Measurements from ENCODE around the gene DENND2C.

Gene DENND2C

DNA sequence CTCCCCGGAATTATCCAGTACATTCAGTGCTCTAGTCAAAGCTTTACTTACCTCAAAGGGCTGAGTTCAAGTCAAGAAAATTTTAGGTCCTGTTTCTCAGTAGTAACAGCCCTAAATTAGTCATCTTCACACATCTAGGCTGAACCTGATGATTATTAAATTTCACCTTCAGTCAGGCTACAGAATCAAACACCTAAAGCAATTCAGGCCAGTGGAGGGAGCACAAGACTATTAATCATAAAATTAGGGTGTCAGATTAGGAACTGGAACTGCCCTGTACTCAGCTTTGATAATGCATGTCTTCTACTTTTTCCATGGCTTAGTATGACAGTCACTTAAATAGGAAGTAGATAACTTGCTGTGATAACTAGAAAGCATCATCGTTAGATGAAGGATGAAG lies 60.0 kb downstream of the DENND2C start:
- no peaks in the 10 kb centered on the region for H3K4me1 ChIP-seq (ENCODE audit: control insufficient read depth in 1 of 2, insufficient read depth in 2 of 2, low read length in 2 of 2)
- H3K27ac ChIP-seq (ENCODE audit: low read depth, low read length), result no peak overlapping the region
- no peaks in the 10 kb centered on the region for H3K36me3 ChIP-seq (ENCODE audit: control insufficient read depth in 1 of 2, insufficient read depth in 2 of 2, low read length in 2 of 2)
- H3K4me3 ChIP-seq (ENCODE audit: low read depth in 1 of 2, low read length in 2 of 2), result no peak overlapping the region
- no peaks in the 10 kb centered on the region for H3K9me3 ChIP-seq (ENCODE audit: control insufficient read depth in 1 of 2, low read length in 2 of 2)
- no peaks in the 10 kb centered on the region for H3K27me3 ChIP-seq (ENCODE audit: control insufficient read depth in 1 of 2, insufficient read depth in 2 of 2, low read length in 2 of 2)
- no peak overlapping the region for H3K9ac ChIP-seq (ENCODE audit: low read depth in 1 of 2, low read length in 2 of 2)

- Histone ChIP-seq H3K4me1 (ENCODE audit: control insufficient read depth in 1 of 2, insufficient read depth in 2 of 2, low read length in 2 of 2) (no peaks in the 10 kb centered on the region), H3K9me3 (ENCODE audit: control insufficient read depth in 1 of 2, low read length in 2 of 2) (no peaks in the 10 kb centered on the region), H3K27me3 (ENCODE audit: control insufficient read depth in 1 of 2, insufficient read depth in 2 of 2, low read length in 2 of 2) (no peaks in the 10 kb centered on the region), H3K9ac (ENCODE audit: low read depth in 1 of 2, low read length in 2 of 2) (no peak overlapping the region), H3K4me3 (ENCODE audit: low read depth in 1 of 2, low read length in 2 of 2) (no peak overlapping the region), H3K36me3 (ENCODE audit: control insufficient read depth in 1 of 2, insufficient read depth in 2 of 2, low read length in 2 of 2) (no peaks in the 10 kb centered on the region), H3K27ac (ENCODE audit: low read depth, low read length) (no peak overlapping the region)
These were observed 60.8 kb downstream of the DENND2C start for GRCh38 chr1:114609026-114609425.

- Histone ChIP-seq H3K4me1 (ENCODE audit: control insufficient read depth in 1 of 2, insufficient read depth in 2 of 2, low read length in 2 of 2) (no peaks in the 10 kb centered on the region), H3K27me3 (ENCODE audit: control insufficient read depth in 1 of 2, insufficient read depth in 2 of 2, low read length in 2 of 2) (no peaks in the 10 kb centered on the region), H3K9ac (ENCODE audit: low read depth in 1 of 2, low read length in 2 of 2) (no peak overlapping the region), H3K27ac (ENCODE audit: low read depth, low read length) (no peak overlapping the region), H3K36me3 (ENCODE audit: control insufficient read depth in 1 of 2, insufficient read depth in 2 of 2, low read length in 2 of 2) (peaks cover 0 to 2% of the 10 kb centered on the region in 2 donors), H3K9me3 (ENCODE audit: control insufficient read depth in 1 of 2, low read length in 2 of 2) (no peaks in the 10 kb centered on the region), H3K4me3 (ENCODE audit: low read depth in 1 of 2, low read length in 2 of 2) (no peak overlapping the region)
These were observed 62.6 kb downstream of the DENND2C start for GRCh38 chr1:114607223-114607622.

DNA sequence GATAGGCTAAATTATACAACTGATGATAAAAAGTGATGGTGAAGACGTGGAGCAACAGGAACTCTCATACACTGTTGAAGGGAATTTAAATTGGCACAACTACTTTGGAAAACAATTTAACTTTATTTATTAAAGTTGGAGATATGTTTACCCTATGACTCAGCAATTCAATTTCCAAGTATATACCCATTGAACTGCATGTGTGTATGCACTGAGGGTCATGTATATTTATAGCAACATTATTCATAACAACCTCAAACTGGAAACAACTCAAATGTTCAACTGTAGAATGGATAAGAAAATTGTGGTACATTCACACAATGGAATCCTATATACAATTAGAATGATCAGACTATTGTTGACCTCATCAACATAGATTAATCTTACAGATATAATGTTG lies 71.9 kb downstream of the DENND2C start:
- no peaks in the 10 kb centered on the region for H3K36me3 ChIP-seq (ENCODE audit: control insufficient read depth in 1 of 2, insufficient read depth in 2 of 2, low read length in 2 of 2)
- H3K27me3 ChIP-seq (ENCODE audit: control insufficient read depth in 1 of 2, insufficient read depth in 2 of 2, low read length in 2 of 2), result no peaks in the 10 kb centered on the region
- H3K4me3 ChIP-seq (ENCODE audit: low read depth in 1 of 2, low read length in 2 of 2), result no peak overlapping the region
- no peaks in the 10 kb centered on the region for H3K9me3 ChIP-seq (ENCODE audit: control insufficient read depth in 1 of 2, low read length in 2 of 2)
- H3K9ac ChIP-seq (ENCODE audit: low read depth in 1 of 2, low read length in 2 of 2), result no peak overlapping the region
- H3K27ac ChIP-seq (ENCODE audit: low read depth, low read length), result no peak overlapping the region
- H3K4me1 ChIP-seq (ENCODE audit: control insufficient read depth in 1 of 2, insufficient read depth in 2 of 2, low read length in 2 of 2), result no peaks in the 10 kb centered on the region

DNA sequence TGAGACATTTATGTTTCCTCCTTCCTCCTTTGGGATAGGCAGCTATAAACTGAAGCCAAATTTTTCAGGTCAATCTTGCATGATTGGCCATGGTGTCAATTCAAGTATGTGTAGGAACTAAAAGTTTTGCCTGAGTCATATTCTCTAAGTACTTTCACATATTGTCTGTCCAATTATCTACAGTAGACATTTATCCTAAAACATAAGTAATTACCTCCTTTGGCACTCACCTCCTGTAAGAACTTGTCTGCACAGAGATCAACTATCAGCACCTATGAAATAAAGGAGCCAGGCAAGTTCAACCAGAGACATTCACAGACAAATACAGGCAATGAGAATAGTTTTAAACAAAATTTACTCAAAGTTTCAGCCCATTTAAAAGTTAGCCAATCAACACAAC lies 74.2 kb downstream of the DENND2C start:
- Histone ChIP-seq H3K36me3 (ENCODE audit: control insufficient read depth in 1 of 2, insufficient read depth in 2 of 2, low read length in 2 of 2) (no peaks in the 10 kb centered on the region), H3K9ac (ENCODE audit: low read depth in 1 of 2, low read length in 2 of 2) (no peak overlapping the region), H3K4me3 (ENCODE audit: low read depth in 1 of 2, low read length in 2 of 2) (no peak overlapping the region), H3K9me3 (ENCODE audit: control insufficient read depth in 1 of 2, low read length in 2 of 2) (no peaks in the 10 kb centered on the region), H3K4me1 (ENCODE audit: control insufficient read depth in 1 of 2, insufficient read depth in 2 of 2, low read length in 2 of 2) (no peaks in the 10 kb centered on the region), H3K27me3 (ENCODE audit: control insufficient read depth in 1 of 2, insufficient read depth in 2 of 2, low read length in 2 of 2) (no peaks in the 10 kb centered on the region), H3K27ac (ENCODE audit: low read depth, low read length) (no peak overlapping the region)

- H3K4me3 ChIP-seq (ENCODE audit: low read depth in 1 of 2, low read length in 2 of 2), result no peak overlapping the region
- no peak overlapping the region for H3K9ac ChIP-seq (ENCODE audit: low read depth in 1 of 2, low read length in 2 of 2)
- no peaks in the 10 kb centered on the region for H3K9me3 ChIP-seq (ENCODE audit: control insufficient read depth in 1 of 2, low read length in 2 of 2)
- no peaks in the 10 kb centered on the region for H3K4me1 ChIP-seq (ENCODE audit: control insufficient read depth in 1 of 2, insufficient read depth in 2 of 2, low read length in 2 of 2)
- no peaks in the 10 kb centered on the region for H3K27me3 ChIP-seq (ENCODE audit: control insufficient read depth in 1 of 2, insufficient read depth in 2 of 2, low read length in 2 of 2)
- no peak overlapping the region for H3K27ac ChIP-seq (ENCODE audit: low read depth, low read length)
- no peaks in the 10 kb centered on the region for H3K36me3 ChIP-seq (ENCODE audit: control insufficient read depth in 1 of 2, insufficient read depth in 2 of 2, low read length in 2 of 2)
These were observed 75.8 kb downstream of the DENND2C start for GRCh38 chr1:114594046-114594445.

GRCh38 chr1:114589122-114589521 lies 80.7 kb downstream of the DENND2C start:
- H3K27ac ChIP-seq (ENCODE audit: low read depth, low read length), result no peak overlapping the region
- H3K9me3 ChIP-seq (ENCODE audit: control insufficient read depth in 1 of 2, low read length in 2 of 2), result no peaks in the 10 kb centered on the region
- no peaks in the 10 kb centered on the region for H3K27me3 ChIP-seq (ENCODE audit: control insufficient read depth in 1 of 2, insufficient read depth in 2 of 2, low read length in 2 of 2)
- no peak overlapping the region for H3K9ac ChIP-seq (ENCODE audit: low read depth in 1 of 2, low read length in 2 of 2)
- H3K36me3 ChIP-seq (ENCODE audit: control insufficient read depth in 1 of 2, insufficient read depth in 2 of 2, low read length in 2 of 2), result no peaks in the 10 kb centered on the region
- no peak overlapping the region for H3K4me3 ChIP-seq (ENCODE audit: low read depth in 1 of 2, low read length in 2 of 2)
- peaks cover 5 to 9% of the 10 kb centered on the region in 2 donors for H3K4me1 ChIP-seq (ENCODE audit: control insufficient read depth in 1 of 2, insufficient read depth in 2 of 2, low read length in 2 of 2)

DNA sequence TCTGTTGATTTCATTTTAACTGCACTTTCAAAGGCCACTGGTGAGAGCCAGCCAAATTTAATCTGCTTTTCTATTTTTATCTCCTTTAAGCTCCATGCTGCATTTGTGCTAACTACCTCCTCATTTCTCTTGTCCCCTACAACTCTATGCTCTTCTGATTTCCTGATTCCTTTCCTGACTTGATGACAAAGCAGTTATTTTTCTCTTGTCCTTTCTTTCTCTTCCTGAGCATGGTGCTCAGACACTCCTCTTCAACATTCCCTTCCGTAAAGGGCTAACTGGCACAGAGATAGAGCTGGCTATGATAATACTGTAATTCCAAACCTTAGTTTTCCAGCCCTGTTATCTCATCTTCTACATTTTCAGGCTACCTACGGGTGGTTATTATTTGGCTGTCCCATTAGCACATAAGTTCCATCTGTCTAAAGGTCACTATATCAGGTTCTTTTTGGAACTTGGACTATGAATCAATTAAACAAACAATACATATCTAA lies 81.6 kb downstream of the DENND2C start:
- peaks cover 5 to 9% of the 10 kb centered on the region in 2 donors for H3K4me1 ChIP-seq (ENCODE audit: control insufficient read depth in 1 of 2, insufficient read depth in 2 of 2, low read length in 2 of 2)
- no peaks in the 10 kb centered on the region for H3K36me3 ChIP-seq (ENCODE audit: control insufficient read depth in 1 of 2, insufficient read depth in 2 of 2, low read length in 2 of 2)
- H3K9ac ChIP-seq (ENCODE audit: low read depth in 1 of 2, low read length in 2 of 2), result no peak overlapping the region
- no peaks in the 10 kb centered on the region for H3K9me3 ChIP-seq (ENCODE audit: control insufficient read depth in 1 of 2, low read length in 2 of 2)
- H3K4me3 ChIP-seq (ENCODE audit: low read depth in 1 of 2, low read length in 2 of 2), result peak overlapping the region in 1 of 2 donors; percentile 23
- no peak overlapping the region for H3K27ac ChIP-seq (ENCODE audit: low read depth, low read length)
- H3K27me3 ChIP-seq (ENCODE audit: control insufficient read depth in 1 of 2, insufficient read depth in 2 of 2, low read length in 2 of 2), result no peaks in the 10 kb centered on the region

DNA sequence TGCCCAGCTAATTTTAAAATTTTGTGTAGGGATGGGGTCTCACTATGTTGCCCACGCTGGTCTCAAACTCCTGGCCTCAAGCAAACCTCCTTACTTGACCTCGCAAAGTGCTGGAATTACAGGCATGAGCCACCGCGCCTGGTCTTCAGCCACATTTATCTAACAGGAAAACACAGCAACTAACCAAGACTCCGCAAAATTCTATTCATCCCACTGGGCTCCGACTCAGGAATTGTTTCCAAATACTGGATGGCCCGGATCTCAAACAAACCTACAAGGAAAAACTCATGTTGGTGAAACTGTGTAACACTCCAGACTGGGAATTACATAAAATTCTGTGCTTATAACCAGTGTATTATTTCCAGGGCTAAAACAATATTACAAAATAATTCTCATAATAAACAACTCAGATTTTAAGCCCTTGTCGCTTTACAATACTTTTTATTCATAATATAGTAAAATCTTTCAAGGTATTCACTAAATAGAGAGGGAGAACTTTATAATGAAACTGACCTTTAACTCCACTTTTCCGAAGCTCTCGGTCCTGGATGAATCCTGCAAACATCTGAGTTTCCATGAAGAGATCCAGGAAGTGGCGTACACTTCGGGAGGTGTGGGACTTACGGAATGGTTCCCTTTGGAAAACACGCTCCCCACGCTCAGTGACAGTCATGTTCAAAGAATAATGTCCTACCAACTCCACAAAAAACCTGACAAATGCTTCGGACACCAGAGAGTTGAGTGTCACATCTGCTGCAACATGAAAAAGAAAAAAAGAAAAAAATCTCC lies 82.5 kb downstream of the DENND2C start:
- Histone ChIP-seq H3K36me3 (ENCODE audit: control insufficient read depth in 1 of 2, insufficient read depth in 2 of 2, low read length in 2 of 2) (no peaks in the 10 kb centered on the region), H3K27me3 (ENCODE audit: control insufficient read depth in 1 of 2, insufficient read depth in 2 of 2, low read length in 2 of 2) (no peaks in the 10 kb centered on the region)

DNA sequence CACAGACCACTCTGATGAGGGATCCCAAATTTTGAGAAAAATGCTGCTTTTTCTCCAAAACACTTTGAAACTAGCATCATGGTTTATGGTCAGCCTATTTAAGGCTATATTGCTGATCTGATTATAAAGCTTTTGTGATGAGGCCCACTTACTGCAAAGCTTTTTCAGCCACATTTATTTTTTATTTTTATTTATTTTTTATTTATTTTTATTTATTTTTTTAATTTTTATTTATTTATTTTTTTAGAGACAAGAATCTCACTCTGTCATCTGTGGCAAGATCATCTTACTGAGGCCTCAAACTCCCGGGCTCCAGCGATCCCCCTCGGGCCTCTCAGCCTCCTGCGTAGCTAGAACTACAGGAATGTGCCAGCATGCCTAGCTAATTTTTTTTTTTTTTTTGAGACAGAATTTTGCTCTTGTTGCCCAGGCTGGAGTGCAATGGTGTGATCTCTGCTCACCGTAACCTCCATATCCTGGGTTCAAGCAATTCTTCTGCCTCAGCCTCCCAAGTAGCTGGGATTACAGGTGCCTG lies 83.3 kb downstream of the DENND2C start:
- Histone ChIP-seq H3K27me3 (ENCODE audit: control insufficient read depth in 1 of 2, insufficient read depth in 2 of 2, low read length in 2 of 2) (no peaks in the 10 kb centered on the region), H3K9ac (ENCODE audit: low read depth in 1 of 2, low read length in 2 of 2) (no peak overlapping the region), H3K9me3 (ENCODE audit: control insufficient read depth in 1 of 2, low read length in 2 of 2) (no peaks in the 10 kb centered on the region), H3K4me1 (ENCODE audit: control insufficient read depth in 1 of 2, insufficient read depth in 2 of 2, low read length in 2 of 2) (peaks cover 5 to 13% of the 10 kb centered on the region in 2 donors), H3K27ac (ENCODE audit: low read depth, low read length) (no peak overlapping the region), H3K36me3 (ENCODE audit: control insufficient read depth in 1 of 2, insufficient read depth in 2 of 2, low read length in 2 of 2) (no peaks in the 10 kb centered on the region), H3K4me3 (ENCODE audit: low read depth in 1 of 2, low read length in 2 of 2) (no peak overlapping the region)

More for the DNA sequence above, 82.5 kb downstream of the DENND2C start:
- H3K27ac ChIP-seq (ENCODE audit: low read depth, low read length), result no peak overlapping the region
- no peak overlapping the region for H3K9ac ChIP-seq (ENCODE audit: low read depth in 1 of 2, low read length in 2 of 2)
- H3K9me3 ChIP-seq (ENCODE audit: control insufficient read depth in 1 of 2, low read length in 2 of 2), result no peaks in the 10 kb centered on the region
- H3K4me1 ChIP-seq (ENCODE audit: control insufficient read depth in 1 of 2, insufficient read depth in 2 of 2, low read length in 2 of 2), result peaks cover 5 to 9% of the 10 kb centered on the region in 2 donors
- H3K4me3 ChIP-seq (ENCODE audit: low read depth in 1 of 2, low read length in 2 of 2), result no peak overlapping the region
